HuH-7 (cell line): ENCODE data around the gene SPINT2.
"Not testable (repeated sequence)": the region's sequence is repeated elsewhere in the genome, so short reads cannot be mapped to it uniquely, and the experiment has no call there.

Experiments used
- DNase-seq: peaks from one replicate; pipeline ENCODE4 v3.0.0; 2011; ENCODE audit warnings: low spot score

The SPINT2 gene

DNA sequence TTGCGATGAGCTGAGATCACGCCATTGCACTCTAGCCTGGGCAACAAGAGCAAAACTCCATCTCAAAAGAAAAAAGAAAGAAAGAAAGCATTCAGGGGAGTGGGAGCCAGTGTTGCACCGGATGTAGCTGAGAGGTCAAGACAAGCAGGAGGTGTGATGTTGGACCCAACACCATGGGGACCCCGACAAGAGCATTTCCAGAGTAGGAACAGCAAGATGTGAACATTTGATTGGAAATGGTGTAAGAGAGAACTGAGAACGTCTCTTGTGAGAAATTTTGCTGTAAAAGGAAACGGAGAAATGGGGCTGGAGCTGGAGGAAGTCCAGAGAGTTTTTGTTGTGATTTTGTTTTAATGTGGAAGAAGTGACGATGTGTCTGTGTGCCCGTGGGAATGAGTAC lies 24.6 kb upstream of the SPINT2 start:
- no peak for DNase-seq

- DNase-seq, result no peak
Measured at GRCh38 chr19:38243279-38243673, 21.1 kb upstream of the SPINT2 start.

GRCh38 chr19:38245826-38246498 lies 18.4 kb upstream of the SPINT2 start:
- no peak for DNase-seq

DNA sequence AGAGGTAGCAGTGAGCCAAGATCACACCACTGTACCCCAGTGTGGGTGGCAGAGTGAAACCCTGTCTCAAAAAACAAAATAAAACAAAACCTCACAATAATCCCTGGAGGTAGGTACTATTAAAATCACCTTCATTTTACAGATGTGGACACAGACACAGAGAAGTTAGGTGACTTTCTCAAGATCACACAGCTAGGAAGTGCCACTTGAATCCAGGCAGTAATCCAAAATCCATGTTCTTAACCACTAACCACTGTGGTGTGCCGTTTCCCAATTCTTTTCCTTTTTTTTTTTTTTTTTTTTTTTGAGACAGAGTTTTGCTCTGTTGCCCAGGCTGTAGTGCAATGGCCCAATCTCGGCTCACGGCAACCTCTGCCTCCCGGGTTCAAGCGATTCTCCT lies 17.2 kb upstream of the SPINT2 start:
- DNase-seq, result no peak

DNA sequence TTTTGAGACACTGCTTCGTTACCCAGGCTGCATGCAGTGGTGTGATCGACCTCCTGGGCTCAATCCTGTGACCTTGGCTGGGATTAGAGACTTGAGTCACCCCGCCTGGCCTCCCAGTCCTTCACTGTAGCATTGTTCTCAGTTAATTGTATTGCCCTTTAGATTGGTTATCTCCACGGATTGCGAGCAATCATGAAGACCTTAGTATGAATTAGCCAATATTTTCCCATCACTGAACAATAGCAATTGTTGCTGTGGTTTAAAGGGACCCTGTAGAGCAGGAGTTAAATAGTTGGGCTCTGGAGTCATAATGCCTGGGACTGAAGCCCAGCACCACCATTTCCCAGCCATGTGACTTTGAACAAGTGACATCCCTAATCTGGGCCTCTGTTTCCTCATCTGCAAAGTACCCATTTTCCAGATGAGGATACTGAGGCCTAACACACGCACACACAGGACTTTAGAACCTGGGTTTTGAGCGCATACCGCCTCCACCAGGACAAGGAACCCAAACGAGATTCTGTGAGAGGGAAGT lies 16.6 kb upstream of the SPINT2 start:
- DNase-seq, result no peak

DNA sequence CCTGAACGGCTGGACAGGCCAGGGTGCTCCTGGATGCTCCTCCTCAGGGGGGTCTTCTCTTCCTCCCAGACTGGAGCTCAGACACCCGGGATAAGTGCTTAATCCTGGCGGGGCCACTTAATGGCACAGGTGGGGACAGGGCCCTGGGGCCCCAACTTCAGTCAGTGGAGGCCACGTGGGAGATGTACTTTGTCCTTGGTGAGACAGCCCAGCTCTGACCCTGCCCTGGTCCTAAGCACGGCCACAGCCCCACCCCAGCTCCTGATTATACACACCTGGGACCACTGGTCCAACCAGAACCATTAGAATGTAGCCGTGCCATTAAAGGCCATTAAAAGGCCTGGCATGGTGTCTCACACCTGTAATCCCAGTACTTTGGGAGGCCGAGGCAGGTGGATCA lies 16.0 kb upstream of the SPINT2 start:
- DNase-seq, result no peak

DNA sequence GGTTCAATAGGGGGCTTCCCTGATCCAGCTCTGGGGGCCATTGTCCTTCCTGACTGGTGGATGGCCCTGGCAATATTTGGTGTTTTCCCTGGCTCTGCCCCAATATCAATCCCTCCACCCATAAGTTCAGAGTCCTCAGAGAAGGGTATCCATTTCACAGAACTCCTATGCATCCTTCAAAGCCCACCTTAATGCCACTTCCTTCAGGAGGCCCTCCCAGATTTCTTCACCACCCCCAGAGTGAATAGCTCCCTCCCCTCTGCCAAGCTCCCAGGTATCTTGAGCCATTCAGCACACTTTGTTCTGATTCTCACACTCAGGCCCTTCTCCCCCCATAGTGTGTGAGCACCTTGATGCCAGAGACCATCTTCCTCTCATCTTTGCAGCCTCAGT lies 13.9 kb upstream of the SPINT2 start:
- no peak for DNase-seq

DNA sequence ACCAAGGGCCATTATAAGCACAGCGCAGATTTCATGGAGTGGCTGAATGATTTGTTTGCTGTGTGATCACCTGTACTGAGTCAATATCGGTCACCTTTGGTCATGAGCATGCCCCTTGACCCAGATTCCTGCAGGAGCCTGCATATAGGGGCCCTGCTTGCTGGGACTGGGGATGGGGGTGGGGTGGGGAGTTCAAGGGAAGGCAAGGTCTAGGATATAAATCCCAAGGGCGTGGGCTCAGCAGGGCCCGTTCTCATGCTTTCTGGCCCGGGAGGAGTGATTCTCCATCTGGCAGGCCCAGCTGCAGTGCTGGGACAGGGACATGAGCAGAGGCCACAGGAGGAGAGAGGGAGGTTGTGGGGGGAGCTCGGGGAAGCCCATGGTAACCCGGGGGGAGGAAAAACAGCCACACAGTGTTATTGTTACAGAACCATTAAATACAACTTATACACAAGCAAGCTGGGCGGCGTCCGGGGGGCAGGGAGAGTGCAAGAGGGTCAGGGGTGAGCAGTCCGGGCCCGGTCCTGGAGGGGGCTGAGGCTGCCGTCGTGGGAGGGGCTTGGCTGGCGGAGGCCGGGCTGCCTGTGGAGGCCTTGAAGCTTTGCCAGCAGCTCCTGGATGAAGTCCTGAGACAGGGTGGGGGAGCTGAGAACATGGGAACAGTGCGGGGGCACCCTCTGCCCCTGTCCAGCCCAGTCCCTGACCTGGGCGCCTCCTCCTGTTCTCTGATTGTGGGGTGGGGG lies 13.4 kb upstream of the SPINT2 start:
- peak; percentile 87 for DNase-seq

GRCh38 chr19:38251564-38252051 lies 12.8 kb upstream of the SPINT2 start:
- no peak for DNase-seq

DNA sequence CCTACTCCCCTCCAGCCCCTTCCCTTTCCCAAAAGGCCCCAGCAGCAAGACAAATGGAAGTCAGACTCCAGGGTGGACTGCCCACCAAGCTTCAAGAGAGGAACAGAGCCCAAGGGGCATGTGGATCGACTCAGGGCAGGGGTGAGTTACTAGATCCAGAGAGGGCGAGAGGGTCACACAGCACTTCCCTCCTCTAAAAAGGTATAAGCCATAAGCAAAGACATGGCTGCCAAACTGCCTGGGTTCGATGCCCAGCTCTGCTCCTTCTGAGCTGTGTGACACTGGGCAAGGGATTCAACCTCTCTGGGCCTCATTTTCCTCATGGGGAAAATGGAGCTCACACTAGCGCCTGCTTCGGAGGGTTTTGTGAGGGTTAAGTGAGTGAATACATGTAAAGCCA lies 12.0 kb upstream of the SPINT2 start:
- DNase-seq, result no peak

GRCh38 chr19:38252941-38253691 lies 11.3 kb upstream of the SPINT2 start:
- no peak for DNase-seq

GRCh38 chr19:38253788-38254187 lies 10.6 kb upstream of the SPINT2 start:
- DNase-seq, result no peak

GRCh38 chr19:38255383-38256014 lies 8.9 kb upstream of the SPINT2 start:
- DNase-seq, result no peak

- not testable (repeated sequence) for DNase-seq
Measured at GRCh38 chr19:38261942-38262341, 2.4 kb upstream of the SPINT2 start.

GRCh38 chr19:38262585-38263268 lies 1.6 kb upstream of the SPINT2 start:
- DNase-seq, result no peak

DNA sequence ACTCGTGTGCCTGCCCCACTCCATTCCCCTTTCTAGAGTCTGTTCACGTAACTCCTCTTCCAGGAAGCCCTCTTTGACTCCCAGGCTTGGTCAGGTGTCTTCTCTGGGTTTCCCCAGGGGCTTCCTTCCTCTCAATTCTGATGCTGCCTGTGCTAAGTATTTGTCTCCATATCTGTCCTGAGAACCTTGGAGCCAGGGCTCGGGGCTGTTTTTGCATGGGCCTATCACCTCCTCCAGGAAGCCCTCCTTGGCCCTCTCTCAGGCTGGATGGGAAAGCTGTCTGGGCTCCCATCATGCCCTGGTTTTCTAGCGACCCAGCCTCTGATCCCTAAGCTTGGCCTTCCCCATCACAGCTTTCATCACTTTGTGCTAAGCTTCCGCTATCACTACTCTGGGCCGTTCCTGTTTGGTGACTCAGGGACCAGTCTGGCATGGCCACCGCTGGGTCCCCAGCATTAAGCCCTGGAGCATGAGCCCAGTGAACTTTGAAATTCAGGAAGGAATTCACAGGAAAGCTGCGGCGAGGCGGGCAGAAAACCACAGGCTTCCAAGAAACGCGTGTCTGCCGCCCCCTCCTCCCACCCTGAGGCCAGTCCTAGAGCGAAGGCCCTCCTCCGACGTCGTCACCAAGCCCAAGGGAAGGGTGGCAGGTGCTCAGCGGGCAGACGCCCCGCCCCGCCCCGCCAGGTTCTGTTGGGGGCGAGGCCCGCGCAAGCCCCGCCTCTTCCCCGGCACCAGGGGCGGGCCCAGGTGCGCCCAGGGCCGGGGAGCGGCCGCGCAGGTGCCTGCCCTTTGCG lies 486 bp upstream of the SPINT2 start:
- no peak for DNase-seq

GRCh38 chr19:38265213-38265861 lies 964 bp downstream of the SPINT2 start:
- DNase-seq, result no peak

DNA sequence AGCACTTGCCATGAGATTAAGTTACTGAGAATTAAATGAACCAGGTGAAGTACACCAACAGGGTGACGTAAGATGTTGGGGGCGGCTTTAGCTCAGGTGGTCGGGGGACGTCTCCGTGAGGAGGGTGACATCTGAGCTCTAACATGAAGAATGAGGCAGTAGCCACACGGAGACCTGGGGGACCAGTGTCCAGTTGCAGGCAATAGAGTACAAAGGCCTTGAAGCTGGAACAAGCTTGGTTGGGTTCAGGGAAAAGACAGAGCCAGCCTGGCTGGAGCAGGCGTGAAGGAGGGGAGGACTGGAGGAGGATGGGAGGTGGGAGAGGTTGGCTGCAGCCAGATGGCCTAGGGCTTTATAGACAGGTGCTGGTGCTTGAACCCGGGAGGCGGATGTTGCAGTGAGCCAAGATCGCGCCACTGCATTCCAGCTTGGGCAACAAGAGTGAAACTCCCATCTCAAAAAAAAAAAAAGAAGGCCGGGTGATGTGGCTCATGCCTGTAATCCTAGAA lies 1.6 kb downstream of the SPINT2 start:
- no peak for DNase-seq

DNA sequence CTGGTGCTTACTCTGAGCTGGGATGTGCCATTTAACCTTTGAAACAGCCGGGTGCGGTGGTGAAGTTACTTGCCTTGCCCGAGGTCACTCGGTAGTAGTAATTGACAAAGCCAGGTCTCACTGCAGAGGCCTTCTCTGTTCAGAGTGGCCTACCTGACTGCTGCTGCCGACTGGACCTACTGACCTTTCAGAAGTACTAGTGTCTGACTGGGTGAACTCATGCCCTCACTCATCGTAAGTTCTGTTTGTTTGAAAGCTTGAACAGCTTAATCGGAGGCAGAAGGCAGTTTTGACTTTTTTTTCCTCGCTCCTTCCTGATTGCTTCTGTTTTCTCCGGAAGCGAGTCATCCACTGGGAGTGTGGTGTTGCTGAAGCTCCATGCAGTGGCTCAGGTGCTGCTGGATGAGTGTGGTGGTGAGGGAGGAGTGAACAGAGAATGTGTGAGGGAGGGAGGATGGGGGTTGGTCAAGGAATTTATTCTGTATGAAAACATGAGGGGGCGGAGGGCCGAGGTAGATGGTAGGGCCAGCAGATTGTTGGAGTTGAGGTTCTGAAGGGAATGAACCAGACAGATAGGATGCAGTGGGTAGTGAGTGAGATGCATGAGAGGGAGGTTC lies 2.7 kb downstream of the SPINT2 start:
- DNase-seq, result no peak
